Stimulated activated CD4-positive, alpha-beta T cell treated with anti-CD3 and anti-CD28 coated beads, Interleukin-1b, Interleukin-23, amount 100 ng/mL, for 48 hours (primary cell): Measurements from ENCODE around the gene TAS2R41.
"Not testable (repeated sequence)": the region's sequence is repeated elsewhere in the genome, so short reads cannot be mapped to it uniquely, and the experiment has no call there.

Source experiments
- DNase-seq: peaks from one replicate; pipeline ENCODE4 v3.0.0-alpha.2; 2020

The TAS2R41 gene

GRCh38 chr7:143496263-143496662 lies 18.6 kb downstream of the TAS2R41 start:
- no peak for DNase-seq

DNA sequence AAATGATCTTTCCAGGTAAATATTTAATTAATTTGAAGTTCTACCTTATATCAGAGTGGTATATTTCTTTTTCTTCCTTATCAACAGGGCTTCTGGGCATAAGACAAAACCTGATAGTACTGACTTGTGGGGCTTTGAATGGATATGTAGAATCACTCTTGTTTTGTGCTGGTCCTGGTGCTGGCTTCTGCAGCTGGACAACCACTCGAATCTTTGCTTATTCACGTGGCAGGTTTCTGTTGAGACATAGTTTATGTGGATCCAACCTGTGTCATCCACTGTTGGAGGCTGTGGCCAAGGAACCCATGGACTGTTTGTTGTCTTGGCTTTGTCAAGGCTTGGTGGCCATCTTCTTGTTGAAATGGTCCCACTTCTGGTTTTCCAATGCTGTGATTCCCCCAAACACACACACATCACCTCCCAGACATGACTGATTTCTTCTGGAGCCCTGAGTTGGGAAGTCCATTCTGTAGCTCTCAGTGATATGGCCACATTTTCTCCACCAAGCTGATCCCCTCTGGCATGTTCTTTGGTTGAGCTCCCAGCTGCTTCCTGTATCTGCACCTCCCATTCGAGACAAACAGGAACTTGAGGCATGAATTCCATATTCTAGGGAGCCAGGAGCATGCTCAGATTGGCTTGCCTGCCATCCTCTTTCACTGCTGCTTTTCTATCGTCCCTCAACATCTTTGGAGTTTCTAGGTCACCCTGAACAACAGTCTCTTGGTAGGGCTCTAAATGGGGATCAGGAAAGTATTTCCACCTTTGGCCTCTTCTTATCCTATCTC lies 19.5 kb downstream of the TAS2R41 start:
- DNase-seq, result no peak

DNA sequence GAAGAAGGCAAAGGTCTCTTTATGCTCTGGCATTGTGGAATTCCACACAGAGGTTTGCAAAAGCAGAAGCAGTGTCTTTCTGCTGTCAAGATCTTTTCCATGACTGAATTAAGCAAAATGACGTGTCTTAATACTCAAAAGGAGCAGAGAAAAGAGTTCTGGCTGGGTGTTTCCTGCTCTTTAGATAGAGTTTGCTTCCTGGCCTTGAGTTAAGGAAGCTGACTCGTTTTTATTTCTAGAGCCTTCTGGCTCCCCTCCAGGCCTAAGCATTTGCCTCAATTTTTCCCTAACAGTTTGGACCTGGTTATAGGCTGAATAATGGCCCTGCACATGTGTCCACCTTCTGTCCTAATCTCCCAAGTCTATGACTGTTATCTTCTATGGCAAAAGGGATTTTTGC lies 21.6 kb downstream of the TAS2R41 start:
- DNase-seq, result no peak

GRCh38 chr7:143499743-143500348 lies 22.2 kb downstream of the TAS2R41 start:
- DNase-seq, result no peak

- no peak for DNase-seq
These were observed 25.6 kb downstream of the TAS2R41 start for GRCh38 chr7:143503261-143503660.

GRCh38 chr7:143504215-143504936 lies 26.7 kb downstream of the TAS2R41 start:
- no peak for DNase-seq

- DNase-seq, result no peak
These were observed 27.2 kb downstream of the TAS2R41 start for GRCh38 chr7:143504937-143505297.

- no peak for DNase-seq
These were observed 28.2 kb downstream of the TAS2R41 start for GRCh38 chr7:143505838-143506237.

GRCh38 chr7:143507094-143507518 lies 29.4 kb downstream of the TAS2R41 start:
- DNase-seq, result no peak

- DNase-seq, result no peak
These were observed 29.9 kb downstream of the TAS2R41 start for GRCh38 chr7:143507534-143508055.

- no peak for DNase-seq
These were observed 33.4 kb downstream of the TAS2R41 start for GRCh38 chr7:143510854-143511592.

- no peak for DNase-seq
These were observed 33.9 kb downstream of the TAS2R41 start for GRCh38 chr7:143511593-143512047.

GRCh38 chr7:143512488-143513340 lies 35.0 kb downstream of the TAS2R41 start:
- no peak for DNase-seq

DNA sequence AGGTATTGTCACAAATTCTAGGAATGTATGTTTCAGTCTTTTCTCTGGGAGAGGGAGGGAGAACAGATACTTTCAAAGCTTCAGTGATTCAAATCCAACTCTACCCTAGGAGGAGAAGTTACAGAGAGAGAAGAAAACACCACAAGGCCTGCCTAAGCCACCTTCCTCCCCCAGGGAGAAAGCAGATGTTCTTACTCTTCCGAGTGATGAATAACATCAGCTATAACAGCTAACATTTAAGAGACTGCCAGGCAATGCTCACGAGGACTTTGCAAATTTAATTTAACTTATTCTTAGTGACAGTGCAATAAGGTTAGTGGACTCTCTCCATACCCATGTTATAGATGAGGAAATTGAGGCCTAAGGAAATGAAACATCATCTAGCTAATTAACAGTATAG lies 36.8 kb downstream of the TAS2R41 start:
- DNase-seq, result no peak

GRCh38 chr7:143514995-143515735 lies 37.5 kb downstream of the TAS2R41 start:
- no peak for DNase-seq

- no peak for DNase-seq
These were observed 39.3 kb downstream of the TAS2R41 start for GRCh38 chr7:143516981-143517380.

DNA sequence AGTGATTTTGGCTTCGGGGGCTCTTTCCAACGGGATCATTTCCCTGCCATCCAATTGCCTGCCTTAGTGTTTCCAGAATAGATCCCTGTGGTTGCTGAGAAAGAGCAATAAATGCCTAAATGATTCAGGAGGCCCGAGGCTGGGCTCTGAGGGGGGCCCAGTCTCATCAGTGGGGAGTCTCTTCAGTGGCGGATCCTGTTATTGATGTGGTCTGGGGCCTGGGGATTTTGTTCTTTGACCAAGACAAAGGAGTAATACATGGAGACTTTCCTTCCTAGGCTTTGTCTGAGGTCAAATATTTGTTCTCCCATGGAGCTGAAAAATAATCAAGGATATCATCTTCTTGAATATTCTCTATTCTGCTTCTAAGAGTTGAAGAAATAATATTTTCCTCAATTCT lies 40.8 kb downstream of the TAS2R41 start:
- no peak for DNase-seq

- DNase-seq, result no peak
These were observed 41.3 kb downstream of the TAS2R41 start for GRCh38 chr7:143518941-143519340.

DNA sequence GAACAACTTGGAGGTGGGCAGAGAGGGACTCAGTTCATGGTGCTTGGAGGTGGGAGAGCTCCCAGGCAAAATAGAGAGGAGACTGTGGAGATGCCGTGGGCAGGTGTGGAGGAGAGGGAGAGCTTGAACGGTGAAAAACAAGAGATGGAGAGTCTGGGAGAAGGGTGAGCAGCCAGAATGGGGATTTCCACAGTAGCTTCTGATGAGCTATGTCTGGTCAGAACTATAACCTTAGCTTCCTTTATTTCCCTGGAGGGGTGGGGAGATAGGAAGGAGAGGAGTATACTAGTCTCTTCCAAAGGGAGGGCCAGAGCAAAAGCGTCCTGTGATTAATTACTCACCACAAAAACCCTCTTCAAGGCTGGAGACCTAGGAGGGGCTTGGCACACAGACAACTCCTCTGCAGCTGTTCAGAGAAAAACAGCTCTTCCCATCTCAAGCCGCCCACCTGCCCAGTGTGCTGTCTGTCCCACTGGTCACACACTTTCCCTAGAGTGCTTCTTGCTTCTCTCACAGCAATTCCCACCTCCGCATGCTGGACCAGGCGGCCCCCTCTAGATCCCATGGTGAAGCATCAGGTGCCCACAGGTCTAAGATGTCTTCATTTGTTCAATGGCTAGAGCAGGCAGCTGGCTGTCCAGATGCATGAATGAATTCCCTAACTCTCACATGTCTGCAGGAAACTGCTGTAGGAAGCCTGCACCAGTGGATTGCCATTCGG lies 41.9 kb downstream of the TAS2R41 start:
- no peak for DNase-seq

GRCh38 chr7:143522309-143522916 lies 44.7 kb downstream of the TAS2R41 start:
- DNase-seq, result not testable (repeated sequence)
